SK-N-MC (cell line): Measurements from ENCODE around the gene PAK6.

Experiments used
- EZH2 ChIP-seq: fragments of 200-600 bp; sonication (generic); IDR thresholded peaks from one replicate; pipeline ENCODE4 v1.6.1; 2017; ENCODE audit warnings: antibody characterized with exemption
- POLR2AphosphoS5 ChIP-seq: IDR thresholded peaks from 2 replicates; pipeline ENCODE4 v1.6.1; 2012; ENCODE audit warnings: mild to moderate bottlenecking, low read depth, low read length, borderline replicate concordance

- TF ChIP-seq EZH2 (no peak), POLR2AphosphoS5 (no peak)
Measured at GRCh38 chr15:40241269-40242212, 2.7 kb downstream of the PAK6 start.
